GM19351 (cell line): ENCODE measurements around the gene ADK.

ENCODE experiments used
- ATAC-seq: cut with Tn5 transposase; IDR thresholded peaks from one replicate; pipeline ENCODE4 v1.9.1; 2021; ENCODE audit warnings: mild to moderate bottlenecking, moderate library complexity; ENCODE audit not compliant: unreplicated experiment

Gene ADK

DNA sequence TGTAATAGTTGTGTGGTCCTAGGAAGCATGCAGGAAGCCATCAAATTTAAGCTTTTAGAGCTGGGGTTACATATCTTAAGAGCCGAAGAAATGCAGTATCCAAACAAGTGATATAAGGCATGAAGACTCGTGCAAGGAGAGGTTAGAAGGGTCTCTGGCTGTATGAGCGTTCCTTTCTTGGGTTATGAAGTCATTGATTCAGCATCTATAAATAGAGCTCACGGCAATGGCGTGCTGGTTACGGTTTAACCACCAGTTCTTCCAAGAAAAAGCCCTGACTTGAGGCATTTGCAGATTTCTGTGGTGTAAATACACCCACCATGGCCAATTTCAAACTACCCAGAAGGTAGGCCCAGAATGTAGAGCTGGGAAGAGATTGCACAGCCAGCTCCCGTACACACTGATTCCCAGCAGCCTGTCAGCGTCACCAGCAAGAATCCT lies 603.4 kb downstream of the ADK start:
- ATAC-seq, result no peak

DNA sequence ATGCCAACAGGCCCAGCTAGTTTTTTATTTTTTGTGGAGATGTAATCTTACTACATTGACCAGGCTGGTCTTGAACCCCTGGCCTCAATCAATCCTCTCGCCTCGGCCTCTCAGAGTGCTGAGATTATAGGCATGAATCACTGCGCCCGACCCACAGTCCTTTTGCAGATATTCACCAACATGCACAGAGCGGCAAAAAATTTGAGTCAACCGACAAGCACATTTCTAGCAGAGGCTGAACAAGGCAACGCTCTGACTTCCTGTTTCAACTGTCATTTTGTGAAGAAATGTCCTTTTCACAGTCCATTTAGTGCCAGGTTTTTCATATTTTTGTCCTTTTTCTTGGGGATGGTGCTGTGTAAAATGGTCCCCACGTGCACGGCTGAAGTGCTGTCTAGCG lies 604.3 kb downstream of the ADK start:
- no peak for ATAC-seq
